ENCODE measurements around the gene FXYD3.

Gene FXYD3

GRCh38 chr19:35135389-35135909 lies 19.8 kb downstream of the FXYD3 start:
- no peak overlapping the region for H3K4me3 ChIP-seq (ENCODE audit: low read depth, low read length)
- DNase-seq (ENCODE audit: low read depth) = peak; percentile 42

GRCh38 chr19:35136231-35136630 lies 20.6 kb downstream of the FXYD3 start:
- no peak for DNase-seq (ENCODE audit: low read depth)
- TF ChIP-seq CTCF (IDR thresholded peaks at IDR 0.05; ENCODE audit: control insufficient read depth, extremely low read depth, insufficient read depth) = no peak
- no peak overlapping the region for H3K4me3 ChIP-seq (ENCODE audit: low read depth, low read length)

More at GRCh38 chr19:35135389-35135909, 19.8 kb downstream of the FXYD3 start:
- TF ChIP-seq CTCF (IDR thresholded peaks at IDR 0.05; ENCODE audit: control insufficient read depth, extremely low read depth, insufficient read depth) = peak; percentile 93

GRCh38 chr19:35136977-35137702 lies 21.5 kb downstream of the FXYD3 start:
- no peak for DNase-seq (ENCODE audit: low read depth)
- TF ChIP-seq CTCF (IDR thresholded peaks at IDR 0.05; ENCODE audit: control insufficient read depth, extremely low read depth, insufficient read depth) = no peak
- no peak overlapping the region for H3K4me3 ChIP-seq (ENCODE audit: low read depth, low read length)

DNA sequence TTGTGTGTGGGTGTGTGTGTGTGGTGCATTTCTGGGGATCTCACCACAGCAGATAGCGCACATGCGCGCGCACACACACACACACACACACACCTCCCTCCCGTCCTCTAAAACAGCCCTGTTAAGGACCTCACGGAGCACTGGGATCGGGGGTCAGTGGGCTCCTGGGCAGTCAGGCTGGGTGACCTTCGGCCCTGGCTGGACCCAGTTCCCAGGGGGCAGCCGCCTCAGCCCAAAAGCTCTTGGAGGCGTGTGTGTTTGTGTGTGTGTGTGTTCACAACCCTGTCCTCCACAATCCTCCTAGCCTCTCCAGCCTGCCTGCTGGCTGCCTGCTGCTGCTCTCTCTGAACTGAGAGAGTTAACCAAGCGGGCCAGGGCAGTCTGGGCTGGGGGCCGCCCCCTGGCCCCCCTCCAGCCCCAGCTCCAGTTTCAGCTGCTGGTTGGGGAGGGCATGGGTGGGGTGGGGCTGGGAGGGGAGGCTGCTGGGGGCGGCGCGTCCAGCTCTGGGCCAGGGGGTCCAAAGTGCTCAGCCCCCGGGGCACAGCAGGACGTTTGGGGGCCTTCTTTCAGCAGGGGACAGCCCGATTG lies 22.8 kb downstream of the FXYD3 start, which contains the start of gene FXYD1:
Gene FXYD1, plus strand, starts transcription at position 520 of the 588 bp plus-strand sequence. CDS start 1,256 bp downstream, outside the sequence.
- no peak within 1 kb of the TSS for H3K4me3 ChIP-seq (ENCODE audit: low read depth, low read length)
- no peak for TF ChIP-seq CTCF (IDR thresholded peaks at IDR 0.05; ENCODE audit: control insufficient read depth, extremely low read depth, insufficient read depth)
- DNase-seq (ENCODE audit: low read depth) = no peak

DNA sequence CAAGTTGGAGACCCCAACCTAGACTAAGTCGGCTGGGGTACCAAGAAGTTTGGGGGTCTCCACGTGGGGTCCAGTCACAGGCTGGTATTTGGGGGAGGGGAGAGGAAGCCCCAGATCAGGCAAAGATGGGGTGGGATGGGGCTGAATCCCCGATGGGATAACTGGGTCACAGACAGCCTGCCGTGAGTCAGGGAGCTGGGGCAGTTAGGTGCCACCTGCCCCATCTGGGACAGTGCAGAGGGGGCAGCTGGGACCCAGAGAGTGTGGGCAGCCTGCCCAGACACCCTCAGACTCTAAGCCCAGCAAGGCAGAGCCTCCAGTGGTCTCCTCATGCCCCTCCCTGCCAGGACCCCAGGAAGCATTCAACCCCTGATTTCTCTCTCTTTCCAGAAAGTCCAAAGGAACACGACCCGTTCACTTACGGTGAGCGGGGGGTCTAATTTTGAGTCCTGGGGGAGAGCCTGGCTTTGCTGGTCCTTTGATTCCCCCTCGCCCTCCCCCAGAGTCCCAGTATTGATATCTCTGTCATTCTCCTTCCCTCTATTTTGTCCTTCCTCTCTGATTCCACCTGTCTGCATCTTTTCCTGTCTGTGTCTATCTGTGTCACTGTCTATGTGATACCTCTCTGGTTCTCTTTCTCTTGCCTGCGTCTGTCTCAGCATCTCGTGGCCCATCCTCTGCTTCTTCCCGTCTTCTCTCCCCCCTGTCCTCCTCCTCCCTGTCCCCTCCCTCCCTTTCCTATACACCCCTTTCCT lies 24.8 kb downstream of the FXYD3 start:
- H3K4me3 ChIP-seq (ENCODE audit: low read depth, low read length) = no peak overlapping the region
- no peak for TF ChIP-seq CTCF (IDR thresholded peaks at IDR 0.05; ENCODE audit: control insufficient read depth, extremely low read depth, insufficient read depth)
- no peak for DNase-seq (ENCODE audit: low read depth)

DNA sequence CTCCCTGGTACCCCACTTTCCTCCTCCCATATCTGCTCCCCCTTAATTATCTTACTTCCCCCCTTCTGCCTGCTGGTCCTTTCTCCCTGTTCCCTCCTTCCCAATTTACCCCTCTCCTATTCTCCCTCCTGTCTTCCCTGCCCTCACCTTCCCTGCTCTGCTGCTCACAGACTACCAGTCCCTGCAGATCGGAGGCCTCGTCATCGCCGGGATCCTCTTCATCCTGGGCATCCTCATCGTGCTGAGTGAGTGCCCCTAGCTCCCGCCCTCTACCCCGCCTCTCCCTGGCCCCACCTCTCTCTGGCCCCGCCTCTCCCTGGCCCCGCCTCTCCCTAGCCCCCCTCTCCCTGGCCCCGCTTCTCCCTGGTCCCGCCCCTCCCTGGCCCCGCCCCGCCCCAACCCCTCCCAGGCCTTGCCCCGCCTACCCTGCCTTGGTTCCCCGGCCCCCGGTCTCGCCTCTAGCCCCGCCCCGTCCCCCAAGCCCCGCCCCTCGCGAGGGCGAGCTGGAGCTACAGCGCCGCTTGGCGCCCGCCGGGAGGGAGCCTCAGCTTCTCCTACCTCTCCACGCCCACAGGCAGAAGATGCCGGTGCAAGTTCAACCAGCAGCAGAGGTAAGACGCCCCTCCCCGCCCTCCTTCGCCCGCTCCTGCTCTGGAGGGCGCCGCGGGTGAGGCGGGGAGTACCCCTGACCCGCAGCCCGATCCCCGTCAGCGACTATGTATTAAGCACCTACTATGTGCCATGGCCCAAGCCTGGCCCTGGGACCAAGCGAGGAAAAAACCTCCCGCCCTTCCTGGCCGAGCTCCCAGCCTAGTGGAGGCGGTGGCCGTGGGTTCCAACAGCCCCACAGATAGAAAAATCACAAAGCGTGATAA lies 25.6 kb downstream of the FXYD3 start:
- H3K4me3 ChIP-seq (ENCODE audit: low read depth, low read length) = no peak overlapping the region
- peak; percentile 72 for TF ChIP-seq CTCF (IDR thresholded peaks at IDR 0.05; ENCODE audit: control insufficient read depth, extremely low read depth, insufficient read depth)
- DNase-seq (ENCODE audit: low read depth) = peak; percentile 58

All from LNCaP clone FGC (cell line).